Endothelial cell of umbilical vein (primary cell): ENCODE measurements around the gene CYP11A1. TPM values are rescaled to one million over a fixed set of nuclear protein-coding genes. Genes with fewer than 3 reads are reported as not detected.

ENCODE experiments used
- BruUV-seq: library from RNA; stranded (reverse); fragments of 400-500 nt; replicated peaks from 2 replicates; lab custom pipeline; 2021; lab: Mats Ljungman, UMichigan
- CTCF ChIA-PET: fragments of 300-600, 350-600 bp; sonication (Branson Sonifier 250); formaldehyde crosslinking; loops from one replicate; lab custom pipeline; 2021; ENCODE audit warnings: antibody characterized with exemption, inconsistent platforms; lab: Charles Lee
- POLR2A ChIA-PET: fragments of 300-600, 350-600 bp; sonication (Branson Sonifier 250); formaldehyde crosslinking; loops from one replicate; lab custom pipeline; 2021; ENCODE audit warnings: antibody characterized with exemption, inconsistent platforms; lab: Charles Lee
- DNase-seq: peaks from one replicate; pipeline ENCODE4 v3.0.0-alpha.2; 2011; ENCODE audit warnings: low read depth, low spot score
- FAIRE-seq: peaks from 2 replicates; lab custom pipeline; 2011; peaks lifted over from hg19 to GRCh38; lab: Jason Lieb, UNC
- H2AFZ ChIP-seq: 2 replicates; pipeline ENCODE4 v1.6.0; 2012; ENCODE audit warnings: low read depth, low read length, control low read depth, inconsistent platforms
- H3K27ac ChIP-seq: 2 replicates; pipeline ENCODE4 v1.5.1; 2011; ENCODE audit warnings: low read depth, mild to moderate bottlenecking, control low read depth, low read length, moderate library complexity; ENCODE audit not compliant: insufficient read depth
- H3K27me3 ChIP-seq, 2 experiments: 2 replicates each; pipeline versions ENCODE4 v1.6.0 to v1.6.1; 2011; ENCODE audit warnings: low read length in 2 of 2, mixed read lengths in 1 of 2; ENCODE audit not compliant: control insufficient read depth in 2 of 2, insufficient read depth in 2 of 2
- H3K36me3 ChIP-seq, 2 experiments: 2 replicates in 1 of 2; 3 replicates in 1 of 2; pipeline ENCODE4 v1.5.1; 2011; ENCODE audit warnings: low read length in 2 of 2, mild to moderate bottlenecking in 1 of 2, moderate library complexity in 1 of 2; ENCODE audit not compliant: control insufficient read depth in 2 of 2, insufficient read depth in 2 of 2; ENCODE audit errors: extremely low read depth in 1 of 2
- H3K4me1 ChIP-seq: 3 replicates; pipeline ENCODE4 v1.5.1; 2011; ENCODE audit warnings: mild to moderate bottlenecking, low read length; ENCODE audit not compliant: control insufficient read depth, insufficient read depth; ENCODE audit errors: extremely low read depth
- H3K4me2 ChIP-seq: 2 replicates; pipeline ENCODE4 v1.6.1; 2011; ENCODE audit warnings: low read length, control low read depth, mixed read lengths; ENCODE audit not compliant: insufficient read depth
- H3K4me3 ChIP-seq, 3 experiments: fragments of 200-600 bp in 1 of 3; sonication (generic), shearing (Covaris generic) in 1 of 3; replicated peaks in 1 of 3; 2 replicates each; pipeline ENCODE4 v1.5.1; 2011 to 2016; ENCODE audit warnings: control low read depth in 3 of 3, low read length in 3 of 3, mild to moderate bottlenecking in 2 of 3, inconsistent platforms in 1 of 3, low read depth in 1 of 3, moderate library complexity in 1 of 3; ENCODE audit not compliant: insufficient read depth in 1 of 3
- H3K79me2 ChIP-seq: 2 replicates; pipeline ENCODE4 v1.6.0; 2012; ENCODE audit warnings: low read length, inconsistent platforms; ENCODE audit not compliant: control insufficient read depth, insufficient read depth
- H3K9ac ChIP-seq: replicated peaks from 2 replicates; pipeline ENCODE3; 2011; ENCODE audit warnings: low read length, control low read depth; ENCODE audit not compliant: insufficient read depth; ENCODE audit errors: extremely low read depth
- H3K9me1 ChIP-seq: replicated peaks from 3 replicates; pipeline ENCODE4 v1.6.0; 2011; ENCODE audit warnings: mild to moderate bottlenecking, low read length; ENCODE audit not compliant: control insufficient read depth, insufficient read depth; ENCODE audit errors: extremely low read depth
- H3K9me3 ChIP-seq: replicated peaks from 2 replicates; pipeline ENCODE4 v1.5.1; 2012; ENCODE audit warnings: low read length, inconsistent platforms; ENCODE audit not compliant: control insufficient read depth, insufficient read depth
- H4K20me1 ChIP-seq: replicated peaks from 2 replicates; pipeline ENCODE3; 2011; ENCODE audit warnings: mild to moderate bottlenecking, low read length; ENCODE audit not compliant: control insufficient read depth, insufficient read depth; ENCODE audit errors: extremely low read depth
- EZH2 ChIP-seq: IDR thresholded peaks from 2 replicates; pipeline ENCODE4 v1.6.1; 2012; ENCODE audit warnings: borderline replicate concordance, low read depth, mild to moderate bottlenecking, moderate library complexity, low read length, inconsistent platforms; ENCODE audit not compliant: severe bottlenecking
- FOS ChIP-seq: IDR thresholded peaks from 2 replicates; pipeline ENCODE4 v1.6.1; 2011; ENCODE audit warnings: mild to moderate bottlenecking, low read length, moderate library complexity, borderline replicate concordance; ENCODE audit not compliant: insufficient read depth
- GATA2 ChIP-seq: IDR thresholded peaks from 2 replicates; pipeline ENCODE4 v1.7.0; 2011; ENCODE audit warnings: low read depth, mild to moderate bottlenecking, moderate library complexity, mixed read lengths, low read length; ENCODE audit not compliant: insufficient read length, insufficient read depth
- JUN ChIP-seq: IDR thresholded peaks from 2 replicates; pipeline ENCODE4 v1.6.1; 2011; ENCODE audit warnings: borderline replicate concordance, low read depth; ENCODE audit not compliant: insufficient read length, insufficient read depth
- MYC ChIP-seq: IDR thresholded peaks from one replicate; pipeline ENCODE4 v1.6.1; 2011; ENCODE audit warnings: mild to moderate bottlenecking, low read depth, low read length
- POLR2A ChIP-seq: IDR thresholded peaks from 2 replicates; pipeline ENCODE4 v1.6.1; 2012; ENCODE audit warnings: low read depth, mild to moderate bottlenecking, control low read depth, low read length
- POLR2AphosphoS5 ChIP-seq: IDR thresholded peaks from 2 replicates; pipeline ENCODE4 v1.6.1; 2012; ENCODE audit warnings: low read depth, mild to moderate bottlenecking, control low read depth, low read length, moderate library complexity; ENCODE audit not compliant: insufficient read depth
- dilution Hi-C: fragments of 300-500 bp; cut with MboI; formaldehyde crosslinking; loops from one replicate; pipeline ENCODE4 v1.15.0; 2019; ENCODE audit warnings: low sequenced_read_pairs; ENCODE audit not compliant: extremely low pct_ligation_motif_present
- intact Hi-C: fragments of 100-400 bp; cut with micrococcal nuclease; formaldehyde crosslinking; loops from one replicate; pipeline ENCODE4 v1.10.0; 2022
- polyA plus RNA-seq, 4 experiments: library from polyadenylated mRNA; depleted of rRNA in 3 of 4; stranded (reverse) in 3 of 4; unstranded in 1 of 4; fragments of >200 nt; gene quantifications; 2 replicates each; pipeline versions ENCODE4 v1.2.1 to v1.2.3, GENCODE V29; 2011 to 2012; ENCODE audit warnings: missing spikeins in 1 of 4
- total RNA-seq: library from RNA; stranded (reverse); gene quantifications from 2 replicates; pipeline ENCODE4 v1.2.3, GENCODE V29; 2021
- TF ChIP-seq, protein P1 (sequence below), 2 donors: IDR thresholded peaks; 1 replicate in 1 of 2; 2 replicates in 1 of 2; pipeline ENCODE4 v1.5.1; 2011; ENCODE audit warnings: low read length in 2 of 2, mild to moderate bottlenecking in 2 of 2, moderate library complexity in 2 of 2, control low read depth in 1 of 2, inconsistent platforms in 1 of 2, low read depth in 1 of 2; ENCODE audit not compliant: insufficient read depth in 1 of 2; ENCODE audit errors: extremely low read depth in 1 of 2
- TF ChIP-seq, protein P2 (sequence below): IDR thresholded peaks from 2 replicates; pipeline ENCODE4 v1.6.1; 2011; ENCODE audit not compliant: insufficient read depth, insufficient read length

The CYP11A1 gene
- total and polyA plus RNA-seq, 2 donors (not counting 3 experiments of a cell fraction or from before 2014, with no cell fraction given), result 0.08 TPM; not detected in 1

DNA sequence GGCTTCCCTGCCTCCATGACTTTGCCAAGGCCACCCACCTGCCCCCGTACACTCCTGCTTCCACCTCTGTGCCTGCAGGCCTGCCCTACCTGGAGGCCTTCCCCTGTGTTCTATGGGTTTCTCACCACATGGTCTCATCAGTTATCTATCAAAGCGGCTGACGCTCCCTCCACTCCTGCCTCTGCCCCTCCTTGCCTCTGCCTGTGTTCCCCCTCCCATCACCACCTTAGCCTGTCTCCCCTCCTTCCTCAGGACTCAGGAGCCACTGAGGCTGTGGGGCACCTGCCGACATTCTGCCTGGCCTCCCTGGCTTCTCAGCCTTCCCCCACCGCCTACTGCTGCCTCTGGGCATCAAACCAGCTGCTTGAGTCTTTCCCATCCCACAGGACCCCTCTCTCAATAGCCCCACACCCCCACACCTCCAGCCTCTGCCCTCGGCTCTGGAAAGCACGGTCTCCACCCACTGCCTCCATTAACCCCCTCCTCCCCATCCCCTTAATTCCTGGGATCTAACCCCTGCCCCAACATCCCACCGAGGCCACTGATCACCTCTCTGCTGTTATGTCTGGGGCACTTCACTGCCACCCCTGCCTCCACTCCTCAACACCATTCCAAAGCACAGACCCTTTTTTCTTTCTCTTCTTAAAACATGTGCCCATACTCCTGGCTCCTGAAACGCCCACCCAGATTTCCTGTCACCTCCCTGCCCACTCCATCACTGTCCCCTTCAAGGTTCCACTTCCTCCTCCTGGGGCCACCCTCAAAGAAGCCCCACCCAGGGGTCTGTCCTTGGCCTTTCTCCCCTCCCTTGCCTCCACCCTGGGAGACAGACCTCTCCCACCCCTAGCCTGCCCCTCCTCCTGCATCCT is 24.4 kb upstream of the CYP11A1 start:
- no peak overlapping the region for H3K4me3 ChIP-seq

More for the DNA sequence above, 24.4 kb upstream of the CYP11A1 start:
- H3K9ac ChIP-seq, result no peak overlapping the region
- H3K36me3 ChIP-seq, result no peaks in the 10 kb centered on the region
- H3K4me1 ChIP-seq, result no peaks in the 10 kb centered on the region
- DNase-seq (no peak), FAIRE-seq (no peak)
- ChIA-PET CTCF (interaction anchor here (1.4 kb wide), 1 partner anchor 47 kb away, joined by 3 read pairs; no protein-coding TSS in a partner anchor), POLR2A (no interaction called here)
- TF ChIP-seq POLR2AphosphoS5, result no peak
- no peak for TF ChIP-seq GATA2
- TF ChIP-seq, protein P1, sequence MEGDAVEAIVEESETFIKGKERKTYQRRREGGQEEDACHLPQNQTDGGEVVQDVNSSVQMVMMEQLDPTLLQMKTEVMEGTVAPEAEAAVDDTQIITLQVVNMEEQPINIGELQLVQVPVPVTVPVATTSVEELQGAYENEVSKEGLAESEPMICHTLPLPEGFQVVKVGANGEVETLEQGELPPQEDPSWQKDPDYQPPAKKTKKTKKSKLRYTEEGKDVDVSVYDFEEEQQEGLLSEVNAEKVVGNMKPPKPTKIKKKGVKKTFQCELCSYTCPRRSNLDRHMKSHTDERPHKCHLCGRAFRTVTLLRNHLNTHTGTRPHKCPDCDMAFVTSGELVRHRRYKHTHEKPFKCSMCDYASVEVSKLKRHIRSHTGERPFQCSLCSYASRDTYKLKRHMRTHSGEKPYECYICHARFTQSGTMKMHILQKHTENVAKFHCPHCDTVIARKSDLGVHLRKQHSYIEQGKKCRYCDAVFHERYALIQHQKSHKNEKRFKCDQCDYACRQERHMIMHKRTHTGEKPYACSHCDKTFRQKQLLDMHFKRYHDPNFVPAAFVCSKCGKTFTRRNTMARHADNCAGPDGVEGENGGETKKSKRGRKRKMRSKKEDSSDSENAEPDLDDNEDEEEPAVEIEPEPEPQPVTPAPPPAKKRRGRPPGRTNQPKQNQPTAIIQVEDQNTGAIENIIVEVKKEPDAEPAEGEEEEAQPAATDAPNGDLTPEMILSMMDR (IDR thresholded peaks at IDR 0.05; ENCODE audit: extremely low read depth in 1 of 2, insufficient read depth in 1 of 2, low read depth in 1 of 2, low read length in 2 of 2), result no peak
- no peak for TF ChIP-seq FOS
- no peak for TF ChIP-seq POLR2A
- TF ChIP-seq, protein P2, sequence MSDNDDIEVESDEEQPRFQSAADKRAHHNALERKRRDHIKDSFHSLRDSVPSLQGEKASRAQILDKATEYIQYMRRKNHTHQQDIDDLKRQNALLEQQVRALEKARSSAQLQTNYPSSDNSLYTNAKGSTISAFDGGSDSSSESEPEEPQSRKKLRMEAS, result no peak
- TF ChIP-seq JUN, result no peak
- no peak for TF ChIP-seq MYC
- TF ChIP-seq EZH2, result no peak
- H3K9me1 ChIP-seq, result no peaks in the 10 kb centered on the region
- dilution Hi-C loops (no loop called here), intact Hi-C loops (no loop called here)
- H3K27me3 ChIP-seq, result no peaks in the 10 kb centered on the region
- H3K4me2 ChIP-seq, result no peak overlapping the region
- H3K9me3 ChIP-seq, result no peaks in the 10 kb centered on the region
- no peaks in the 10 kb centered on the region for H3K79me2 ChIP-seq
- H4K20me1 ChIP-seq, result no peaks in the 10 kb centered on the region
- no peak overlapping the region for H2AFZ ChIP-seq
- no peak overlapping the region for H3K27ac ChIP-seq
- BruUV-seq, result no TSS peak
